Measurements from ENCODE around the gene IRF8. TPM values are rescaled to one million over a fixed set of nuclear protein-coding genes. Genes with fewer than 3 reads are reported as not detected.

The IRF8 gene
- total RNA-seq, 1 experiment from 2014 or later, result 0.28 TPM

DNA sequence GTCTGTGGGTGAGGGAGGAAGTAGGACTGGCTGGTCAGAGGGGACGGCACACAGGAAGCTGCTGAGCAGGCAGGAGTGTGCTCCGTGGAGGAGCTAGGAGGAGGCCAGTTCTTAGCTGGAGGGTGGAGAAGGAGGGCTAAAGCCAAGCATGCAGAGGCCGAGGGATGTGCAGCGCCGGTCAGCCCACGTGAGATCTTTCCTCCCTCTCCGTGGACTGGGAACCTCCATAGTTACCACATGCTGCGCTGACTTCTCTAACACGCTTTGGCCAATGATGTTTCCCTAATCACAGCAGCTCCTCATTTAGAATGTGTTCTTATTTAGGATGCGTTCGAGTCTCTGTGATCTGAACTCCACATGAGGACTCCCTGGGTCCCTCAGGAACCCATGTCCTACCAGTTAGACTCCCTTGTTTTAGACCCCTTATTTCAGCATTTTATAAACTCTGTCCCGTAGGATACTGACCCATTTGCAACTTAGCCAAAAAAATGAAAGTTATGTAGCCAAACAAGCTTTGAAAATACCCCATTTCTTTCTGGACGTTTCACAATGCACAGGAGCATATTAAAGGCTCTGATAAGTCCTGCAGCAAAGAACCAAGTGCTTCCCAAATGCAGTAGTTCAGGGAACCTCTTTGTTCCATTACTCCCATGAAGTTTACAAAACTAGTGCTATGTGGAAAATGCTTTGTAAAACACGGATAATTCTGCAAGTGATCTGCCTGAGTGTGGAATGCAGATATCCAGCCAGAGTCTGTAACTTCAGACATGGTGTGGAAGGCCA, 51.4 kb downstream of the IRF8 start:
- DNase-seq, result no peak
- no peak overlapping the region for H3K56ac ChIP-seq (ENCODE audit: insufficient read length, low read depth, low read length)
- no peak overlapping the region for H4K8ac ChIP-seq (replicated peaks; ENCODE audit: insufficient read length, low read depth, low read length)
- H3K79me1 ChIP-seq (ENCODE audit: insufficient read depth, low read depth, low read length, poor library complexity, severe bottlenecking), result no peaks in the 10 kb centered on the region
- no peak overlapping the region for H2BK12ac ChIP-seq (ENCODE audit: insufficient read length, low read depth, low read length)
- Mint-ChIP-seq H3K27me3 (ENCODE audit: low read depth) (peaks cover 34% of the 10 kb centered on the region), H3K27ac (no peak overlapping the region), H3K36me3 (ENCODE audit: insufficient read depth in 1 of 3, low read depth in 3 of 3) (no peaks in the 10 kb centered on the region), H3K9me3 (no peaks in the 10 kb centered on the region; a peak in 1 of 5 replicates), H3K4me3 (no peak overlapping the region), H3K4me1 (peaks cover 3 to 7% of the 10 kb centered on the region in 2 experiments; a peak in 2 of 4 replicates)
- no peak overlapping the region for H2BK15ac ChIP-seq (ENCODE audit: low read depth, low read length)
- H3K9ac ChIP-seq (ENCODE audit: extremely low read depth, insufficient read length, low read length), result no peak overlapping the region
- H3K4me1 ChIP-seq (ENCODE audit: insufficient read depth, low read length), result no peaks in the 10 kb centered on the region
- H2BK120ac ChIP-seq (ENCODE audit: low read depth, low read length, poor library complexity, severe bottlenecking), result no peak overlapping the region
- no peaks in the 10 kb centered on the region for H4K20me1 ChIP-seq (ENCODE audit: control insufficient read depth, insufficient read depth, insufficient read length)
- no peak overlapping the region for H2AFZ ChIP-seq (ENCODE audit: low read length)
- no peak overlapping the region for H3K23ac ChIP-seq (ENCODE audit: insufficient read length, low read depth, low read length)
- H3K79me2 ChIP-seq (ENCODE audit: insufficient read depth, low read length), result no peaks in the 10 kb centered on the region
- no peak overlapping the region for H3K4ac ChIP-seq (ENCODE audit: low read depth, low read length)
- no peak for TF ChIP-seq CTCF (conservative IDR thresholded peaks at IDR 0.05)
- H3K18ac ChIP-seq (ENCODE audit: insufficient read length, low read depth, low read length), result no peak overlapping the region
- no peaks in the 10 kb centered on the region for H3K23me2 ChIP-seq (ENCODE audit: insufficient read length, low read depth, low read length, poor library complexity, severe bottlenecking)
- H3T11ph ChIP-seq (ENCODE audit: low read length), result no peak overlapping the region
- no peak overlapping the region for H2BK5ac ChIP-seq (ENCODE audit: insufficient read length, low read length)
- H3K4me2 ChIP-seq (ENCODE audit: insufficient read depth, insufficient read length, low read length), result no peak overlapping the region
- no peaks in the 10 kb centered on the region for H3K9me3 ChIP-seq (ENCODE audit: control insufficient read depth, low read depth, low read length)
- no peak overlapping the region for H4K5ac ChIP-seq (ENCODE audit: insufficient read length, low read depth, low read length)
- H2BK20ac ChIP-seq (ENCODE audit: low read depth, low read length, poor library complexity, severe bottlenecking), result no peak overlapping the region
- no peak overlapping the region for H4K91ac ChIP-seq (ENCODE audit: insufficient read length, low read depth, low read length)
- no peak overlapping the region for H3K14ac ChIP-seq (ENCODE audit: insufficient read depth, low read length)
- H2AK5ac ChIP-seq (ENCODE audit: insufficient read length, low read length), result no peak overlapping the region
- WGBS (ENCODE audit: extremely low coverage, insufficient read length, low lambda C conversion rate), result no CpG with 5 or more reads among the region's 14 CpGs
- H3K27ac ChIP-seq (ENCODE audit: insufficient read length, low read depth, low read length), result no peak overlapping the region
- H3K27me3 ChIP-seq (ENCODE audit: insufficient read depth, low read length), result no peaks in the 10 kb centered on the region

Measured in H9 (cell line).